ENCODE data around the gene DBP. TPM values are rescaled to one million over a fixed set of nuclear protein-coding genes. Genes with fewer than 3 reads are reported as not detected.
A peak's percentile ranks its signal among the peaks of the same experiment; 100 is the strongest.

Gene DBP
- polyA plus RNA-seq, 2 of the 4 experiments (the other 2 are of a cell fraction), result 2.5 to 3.8 TPM

- DNase-seq (ENCODE audit: low read depth in 1 of 2, low spot score in 1 of 2), result no peak
- H3K4me3 ChIP-seq, result no peak within 1 kb of the TSS
- H3K27ac ChIP-seq, result peak within 1 kb of the TSS in 1 of 2 experiments; percentile 24; a peak in 1 of 6 replicates
- peaks cover 18% of the 10 kb centered on the region for H3K4me1 ChIP-seq
- TF ChIP-seq CBX8 (IDR thresholded peaks at IDR 0.05) (no peak), FOSB (CRISPR knock-in tag; IDR thresholded peaks at IDR 0.05) (no peak), FOSL2 (IDR thresholded peaks at IDR 0.05) (no peak), FOSL2 (CRISPR knock-in tag; IDR thresholded peaks at IDR 0.05) (no peak), ZSCAN20 (CRISPR knock-in tag; IDR thresholded peaks at IDR 0.05) (no peak), JUNB (IDR thresholded peaks at IDR 0.05) (no peak), HOXA7 (CRISPR knock-in tag; IDR thresholded peaks at IDR 0.05) (no peak)
- CTCF ChIA-PET, result interaction anchor here (1.0 to 18.9 kb wide), 7 partner anchors 12 to 287 kb away, joined by 3 to 396 read pairs (median 55); partner anchors contain the start of genes KDELR1, RPL18 and SPHK2
- no peak for ATAC-seq
- POLR2A ChIA-PET, result interaction anchor here (2.4 kb wide), 1 partner anchor 12 kb away, joined by 10 read pairs; the partner anchor contains the start of genes RPL18 and SPHK2
- H3K9me3 ChIP-seq, result no peaks in the 10 kb centered on the region
- FAIRE-seq, result no peak
- 91% methylated on average over 33 of the region's 39 CpGs for WGBS (ENCODE audit: missing lambda C conversion rate)
- H3K4me2 ChIP-seq, result no peak within 1 kb of the TSS
Observed at GRCh38 chr19:48606463-48607358, 30.5 kb downstream of the DBP start, which contains the start of gene SPACA4. Gene SPACA4 (plus strand): TSS chr19:48606742. CDS start chr19:48606979, 237 bp downstream.

- DNase-seq (ENCODE audit: low read depth in 1 of 2, low spot score in 1 of 2) (no peak), FAIRE-seq (no peak), ATAC-seq (no peak)
- 87% methylated on average over 9 of the region's 9 CpGs for WGBS (ENCODE audit: missing lambda C conversion rate)
- CTCF ChIA-PET, result interaction anchor here (18.9 kb wide), 1 partner anchor 15 kb away, joined by 396 read pairs; no protein-coding TSS in a partner anchor
- peaks cover 14% of the 10 kb centered on the region for H3K4me1 ChIP-seq
- H3K27ac ChIP-seq, result no peak overlapping the region; a peak in 1 of 6 replicates
- no peak overlapping the region for H3K4me3 ChIP-seq
- POLR2A ChIA-PET, result no interaction called here
- H3K9me3 ChIP-seq, result no peaks in the 10 kb centered on the region
- H3K4me2 ChIP-seq, result no peak overlapping the region
- TF ChIP-seq FOSL2 (IDR thresholded peaks at IDR 0.05) (no peak), FOSL2 (CRISPR knock-in tag; IDR thresholded peaks at IDR 0.05) (0 out of 2 replicates have a peak, but pooled peaks have one; percentile 18), ZFP36 (IDR thresholded peaks at IDR 0.05; ENCODE audit: borderline replicate concordance, partially characterized antibody) (no peak), POLR2A (IDR thresholded peaks at IDR 0.05; ENCODE audit: low read length) (no peak), RFX5 (IDR thresholded peaks at IDR 0.05) (no peak), EP300 (IDR thresholded peaks at IDR 0.05) (no peak), KDM1A (IDR thresholded peaks at IDR 0.05; ENCODE audit: low read depth) (peak; percentile 64; the same call in 1 of the 2 replicates), HDAC2 (IDR thresholded peaks at IDR 0.05) (no peak), JUNB (IDR thresholded peaks at IDR 0.05) (no peak), CEBPB (IDR thresholded peaks at IDR 0.05) (no peak)
- TF ChIP-seq, protein P1, sequence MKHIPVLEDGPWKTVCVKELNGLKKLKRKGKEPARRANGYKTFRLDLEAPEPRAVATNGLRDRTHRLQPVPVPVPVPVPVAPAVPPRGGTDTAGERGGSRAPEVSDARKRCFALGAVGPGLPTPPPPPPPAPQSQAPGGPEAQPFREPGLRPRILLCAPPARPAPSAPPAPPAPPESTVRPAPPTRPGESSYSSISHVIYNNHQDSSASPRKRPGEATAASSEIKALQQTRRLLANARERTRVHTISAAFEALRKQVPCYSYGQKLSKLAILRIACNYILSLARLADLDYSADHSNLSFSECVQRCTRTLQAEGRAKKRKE (CRISPR knock-in tag; IDR thresholded peaks at IDR 0.05; ENCODE audit: low read depth), result no peak
Observed at GRCh38 chr19:48603850-48604249, 33.3 kb downstream of the DBP start.

DNA sequence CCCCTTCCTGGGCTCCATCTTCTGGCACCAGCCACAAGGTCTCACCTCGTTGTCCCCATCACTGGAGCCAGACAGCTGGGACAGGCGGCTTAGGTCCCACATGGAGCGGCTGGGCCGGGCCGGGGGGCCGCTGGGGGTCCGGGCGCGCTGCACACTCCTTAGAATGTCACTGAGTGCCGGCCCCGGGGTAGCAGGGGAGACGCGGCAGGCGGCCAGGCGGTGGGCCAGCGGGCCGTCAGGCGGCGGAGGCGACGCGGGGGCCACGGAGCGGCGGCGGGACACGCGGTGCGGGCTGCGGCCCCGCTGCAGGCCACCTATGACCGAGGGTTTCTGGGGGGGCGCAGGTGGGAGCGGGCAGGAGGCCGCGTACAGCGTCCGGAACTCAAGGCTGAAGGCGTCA is 33.7 kb downstream of the DBP start:
- ChIA-PET POLR2A (no interaction called here), CTCF (interaction anchor here (18.9 kb wide), 1 partner anchor 14 kb away, joined by 396 read pairs; no protein-coding TSS in a partner anchor)
- H3K4me2 ChIP-seq, result no peak overlapping the region
- H3K4me1 ChIP-seq, result peaks cover 14% of the 10 kb centered on the region
- no peak for DNase-seq (ENCODE audit: low read depth in 1 of 2, low spot score in 1 of 2)
- TF ChIP-seq SMC3 (IDR thresholded peaks at IDR 0.05) (no peak), MAX (IDR thresholded peaks at IDR 0.05) (no peak), EHF (CRISPR knock-in tag; IDR thresholded peaks at IDR 0.05) (no peak)
- H3K27ac ChIP-seq, result peak overlapping the region in 1 of 2 experiments; percentile 66; a peak in 2 of 6 replicates
- FAIRE-seq, result no peak
- H3K9me3 ChIP-seq, result no peaks in the 10 kb centered on the region
- 95% methylated on average over 39 of the region's 39 CpGs for WGBS (ENCODE audit: missing lambda C conversion rate)
- ATAC-seq, result no peak
- no peak overlapping the region for H3K4me3 ChIP-seq

DNA sequence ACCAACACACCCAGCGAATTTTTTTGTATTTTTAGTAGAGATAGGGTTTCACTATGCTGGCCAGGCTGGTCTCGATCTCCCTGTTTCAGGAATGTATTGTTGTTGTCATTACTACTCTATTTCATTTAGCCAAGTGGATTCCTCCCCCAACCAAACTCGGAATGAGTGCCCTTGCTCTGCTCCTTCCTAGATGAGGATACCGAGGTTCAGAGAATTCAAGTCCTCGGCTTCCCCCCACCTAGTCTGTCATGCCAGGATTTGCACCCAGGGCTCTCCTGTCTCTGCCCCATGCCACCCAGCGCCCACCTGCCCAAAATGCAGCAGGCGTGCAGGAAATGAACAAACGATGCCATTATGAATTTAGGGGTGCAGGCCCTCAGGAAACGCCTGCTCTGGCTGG is 34.2 kb downstream of the DBP start:
- FAIRE-seq (peak; percentile 73), DNase-seq (ENCODE audit: low read depth in 1 of 2, low spot score in 1 of 2) (no peak), ATAC-seq (no peak)
- ChIA-PET POLR2A (interaction anchor here (0.7 kb wide), 1 partner anchor 13 kb away, joined by 3 read pairs; no protein-coding TSS in a partner anchor), CTCF (interaction anchor here (0.7 to 18.9 kb wide), 2 partner anchors 14 to 15 kb away, joined by 3 to 396 read pairs; no protein-coding TSS in a partner anchor)
- no peaks in the 10 kb centered on the region for H3K9me3 ChIP-seq
- peaks cover 14% of the 10 kb centered on the region for H3K4me1 ChIP-seq
- 75% methylated on average over 9 of the region's 9 CpGs for WGBS (ENCODE audit: missing lambda C conversion rate)
- no peak overlapping the region for H3K4me3 ChIP-seq
- peak overlapping the region in 1 of 2 experiments; percentile 66; a peak in 2 of 6 replicates for H3K27ac ChIP-seq
- no peak overlapping the region; the same call in 2 of the 3 replicates for H3K4me2 ChIP-seq
- TF ChIP-seq MAX (IDR thresholded peaks at IDR 0.05) (no peak), RFX5 (IDR thresholded peaks at IDR 0.05) (no peak), KDM5A (IDR thresholded peaks at IDR 0.05) (no peak), CHD4 (IDR thresholded peaks at IDR 0.05; ENCODE audit: borderline replicate concordance) (no peak), PBX3 (IDR thresholded peaks at IDR 0.05) (no peak), POLR2A (IDR thresholded peaks at IDR 0.05; ENCODE audit: low read length) (no peak), PHF8 (IDR thresholded peaks at IDR 0.05; ENCODE audit: borderline replicate concordance, low read depth) (no peak), ZC3H11A (IDR thresholded peaks at IDR 0.05) (no peak)
- TF ChIP-seq, protein P2, sequence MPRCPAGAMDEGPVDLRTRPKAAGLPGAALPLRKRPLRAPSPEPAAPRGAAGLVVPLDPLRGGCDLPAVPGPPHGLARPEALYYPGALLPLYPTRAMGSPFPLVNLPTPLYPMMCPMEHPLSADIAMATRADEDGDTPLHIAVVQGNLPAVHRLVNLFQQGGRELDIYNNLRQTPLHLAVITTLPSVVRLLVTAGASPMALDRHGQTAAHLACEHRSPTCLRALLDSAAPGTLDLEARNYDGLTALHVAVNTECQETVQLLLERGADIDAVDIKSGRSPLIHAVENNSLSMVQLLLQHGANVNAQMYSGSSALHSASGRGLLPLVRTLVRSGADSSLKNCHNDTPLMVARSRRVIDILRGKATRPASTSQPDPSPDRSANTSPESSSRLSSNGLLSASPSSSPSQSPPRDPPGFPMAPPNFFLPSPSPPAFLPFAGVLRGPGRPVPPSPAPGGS (IDR thresholded peaks at IDR 0.05), result no peak
- TF ChIP-seq, protein P3, sequence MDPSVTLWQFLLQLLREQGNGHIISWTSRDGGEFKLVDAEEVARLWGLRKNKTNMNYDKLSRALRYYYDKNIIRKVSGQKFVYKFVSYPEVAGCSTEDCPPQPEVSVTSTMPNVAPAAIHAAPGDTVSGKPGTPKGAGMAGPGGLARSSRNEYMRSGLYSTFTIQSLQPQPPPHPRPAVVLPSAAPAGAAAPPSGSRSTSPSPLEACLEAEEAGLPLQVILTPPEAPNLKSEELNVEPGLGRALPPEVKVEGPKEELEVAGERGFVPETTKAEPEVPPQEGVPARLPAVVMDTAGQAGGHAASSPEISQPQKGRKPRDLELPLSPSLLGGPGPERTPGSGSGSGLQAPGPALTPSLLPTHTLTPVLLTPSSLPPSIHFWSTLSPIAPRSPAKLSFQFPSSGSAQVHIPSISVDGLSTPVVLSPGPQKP (IDR thresholded peaks at IDR 0.05; ENCODE audit: low read depth, low read length), result no peak

Measured in A549 (cell line).